ENCODE results near the gene AIF1L.

The AIF1L gene

GRCh38 chr9:131082774-131083512 is 13.4 kb upstream of the AIF1L start:
- Histone ChIP-seq H3K4me1 (ENCODE audit: low read length) (no peaks in the 10 kb centered on the region), H3K27ac (ENCODE audit: low read length) (no peak overlapping the region), H3K9me3 (replicated peaks; ENCODE audit: insufficient read depth, low read length) (no peaks in the 10 kb centered on the region), H3K4me2 (ENCODE audit: low read depth, low read length) (no peak overlapping the region), H3K79me2 (ENCODE audit: low read length) (no peaks in the 10 kb centered on the region), H4K20me1 (ENCODE audit: insufficient read depth, low read length) (no peaks in the 10 kb centered on the region), H3K9me2 (replicated peaks; ENCODE audit: insufficient read depth, low read length) (no peaks in the 10 kb centered on the region), H3K9ac (ENCODE audit: low read length) (no peak overlapping the region), H3F3A (ENCODE audit: insufficient read depth, low read length) (no peaks in the 10 kb centered on the region), H2AFZ (ENCODE audit: low read length) (no peak overlapping the region), H3K4me3 (ENCODE audit: low read length) (no peak overlapping the region), H3K27me3 (replicated peaks; ENCODE audit: insufficient read depth, low read length) (peaks cover 89% of the 10 kb centered on the region), H3K36me3 (replicated peaks; ENCODE audit: insufficient read depth, low read length) (no peaks in the 10 kb centered on the region)
- no peak for TF ChIP-seq EZH2 (optimal IDR thresholded peaks at IDR 0.05; ENCODE audit: low read depth, low read length)
- no peak for TF ChIP-seq EZH2phosphoT487 (IDR thresholded peaks at IDR 0.05; ENCODE audit: low read length)
- no peak for TF ChIP-seq CTCF (IDR thresholded peaks at IDR 0.05; ENCODE audit: low read length)
- no peak for DNase-seq

GRCh38 chr9:131084661-131085369 is 11.5 kb upstream of the AIF1L start:
- Histone ChIP-seq H3K27me3 (replicated peaks; ENCODE audit: insufficient read depth, low read length) (peaks cover 78% of the 10 kb centered on the region), H3K9ac (ENCODE audit: low read length) (no peak overlapping the region), H3K79me2 (ENCODE audit: low read length) (no peaks in the 10 kb centered on the region), H2AFZ (ENCODE audit: low read length) (no peak overlapping the region), H3K27ac (ENCODE audit: low read length) (no peak overlapping the region), H3K36me3 (replicated peaks; ENCODE audit: insufficient read depth, low read length) (no peaks in the 10 kb centered on the region), H4K20me1 (ENCODE audit: insufficient read depth, low read length) (no peaks in the 10 kb centered on the region), H3K9me2 (replicated peaks; ENCODE audit: insufficient read depth, low read length) (no peaks in the 10 kb centered on the region), H3K4me3 (ENCODE audit: low read length) (no peak overlapping the region), H3K4me2 (ENCODE audit: low read depth, low read length) (no peak overlapping the region), H3K9me3 (replicated peaks; ENCODE audit: insufficient read depth, low read length) (no peaks in the 10 kb centered on the region), H3K4me1 (ENCODE audit: low read length) (no peaks in the 10 kb centered on the region), H3F3A (ENCODE audit: insufficient read depth, low read length) (no peaks in the 10 kb centered on the region)
- DNase-seq, result no peak
- TF ChIP-seq EZH2phosphoT487 (IDR thresholded peaks at IDR 0.05; ENCODE audit: low read length) (no peak), EZH2 (optimal IDR thresholded peaks at IDR 0.05; ENCODE audit: low read depth, low read length) (no peak), CTCF (IDR thresholded peaks at IDR 0.05; ENCODE audit: low read length) (no peak)

- Histone ChIP-seq H3K4me3 (ENCODE audit: low read length) (no peak overlapping the region), H3K9me2 (replicated peaks; ENCODE audit: insufficient read depth, low read length) (no peaks in the 10 kb centered on the region), H3K27ac (ENCODE audit: low read length) (no peak overlapping the region), H4K20me1 (ENCODE audit: insufficient read depth, low read length) (no peaks in the 10 kb centered on the region), H3K9me3 (replicated peaks; ENCODE audit: insufficient read depth, low read length) (no peaks in the 10 kb centered on the region), H3K27me3 (replicated peaks; ENCODE audit: insufficient read depth, low read length) (peaks cover 73% of the 10 kb centered on the region), H2AFZ (ENCODE audit: low read length) (no peak overlapping the region), H3K4me2 (ENCODE audit: low read depth, low read length) (no peak overlapping the region), H3K36me3 (replicated peaks; ENCODE audit: insufficient read depth, low read length) (no peaks in the 10 kb centered on the region), H3K9ac (ENCODE audit: low read length) (no peak overlapping the region), H3F3A (ENCODE audit: insufficient read depth, low read length) (no peaks in the 10 kb centered on the region), H3K4me1 (ENCODE audit: low read length) (no peaks in the 10 kb centered on the region), H3K79me2 (ENCODE audit: low read length) (no peaks in the 10 kb centered on the region)
- DNase-seq, result no peak
- TF ChIP-seq EZH2phosphoT487 (IDR thresholded peaks at IDR 0.05; ENCODE audit: low read length) (no peak), EZH2 (optimal IDR thresholded peaks at IDR 0.05; ENCODE audit: low read depth, low read length) (no peak), CTCF (IDR thresholded peaks at IDR 0.05; ENCODE audit: low read length) (no peak)
These were observed 10.8 kb upstream of the AIF1L start for GRCh38 chr9:131085370-131086122.

Data from MM.1S (cell line).